Thyroid gland (tissue), 4 donors: Measurements from ENCODE around the gene AK2.

ENCODE experiments used
- POLR2A ChIP-seq, 2 donors: fragments of 450-650 bp; IDR thresholded peaks; one replicate each; pipeline ENCODE4 v1.6.1; 2017; ENCODE audit warnings: antibody characterized with exemption in 2 of 2, mild to moderate bottlenecking in 2 of 2, moderate library complexity in 1 of 2
- TF ChIP-seq, protein P1 (sequence below), 6 experiments: fragments of 200-600 bp in 3 of 6; fragments of 450-650 bp in 3 of 6; sonication (generic) in 3 of 6; IDR thresholded peaks; one replicate each; pipeline ENCODE4 v1.5.1; 2016 to 2019; ENCODE audit warnings: antibody characterized with exemption in 6 of 6, mild to moderate bottlenecking in 2 of 6, inconsistent platforms in 1 of 6, moderate library complexity in 1 of 6

DNA sequence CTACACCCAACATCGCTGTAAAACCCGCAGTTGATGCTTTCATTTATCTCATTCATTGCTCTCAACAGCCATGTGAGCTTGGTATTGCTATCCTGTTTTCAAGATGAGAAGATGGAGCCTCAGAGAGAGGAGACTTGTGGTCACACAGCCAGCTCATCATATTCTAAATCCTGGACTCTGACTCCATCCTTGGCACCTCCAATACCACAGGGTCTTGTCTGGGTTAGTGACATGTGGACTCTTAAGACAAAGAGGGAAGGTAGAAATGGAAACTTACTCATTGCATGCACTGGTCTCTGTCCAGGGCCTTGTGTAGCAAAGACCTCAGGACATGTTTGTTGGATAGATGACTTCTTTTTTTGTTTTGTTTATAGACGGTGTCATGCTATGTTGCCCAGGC lies 65.1 kb downstream of the AK2 start:
- TF ChIP-seq POLR2A (IDR thresholded peaks at IDR 0.05) = no peak
- TF ChIP-seq, protein P1, sequence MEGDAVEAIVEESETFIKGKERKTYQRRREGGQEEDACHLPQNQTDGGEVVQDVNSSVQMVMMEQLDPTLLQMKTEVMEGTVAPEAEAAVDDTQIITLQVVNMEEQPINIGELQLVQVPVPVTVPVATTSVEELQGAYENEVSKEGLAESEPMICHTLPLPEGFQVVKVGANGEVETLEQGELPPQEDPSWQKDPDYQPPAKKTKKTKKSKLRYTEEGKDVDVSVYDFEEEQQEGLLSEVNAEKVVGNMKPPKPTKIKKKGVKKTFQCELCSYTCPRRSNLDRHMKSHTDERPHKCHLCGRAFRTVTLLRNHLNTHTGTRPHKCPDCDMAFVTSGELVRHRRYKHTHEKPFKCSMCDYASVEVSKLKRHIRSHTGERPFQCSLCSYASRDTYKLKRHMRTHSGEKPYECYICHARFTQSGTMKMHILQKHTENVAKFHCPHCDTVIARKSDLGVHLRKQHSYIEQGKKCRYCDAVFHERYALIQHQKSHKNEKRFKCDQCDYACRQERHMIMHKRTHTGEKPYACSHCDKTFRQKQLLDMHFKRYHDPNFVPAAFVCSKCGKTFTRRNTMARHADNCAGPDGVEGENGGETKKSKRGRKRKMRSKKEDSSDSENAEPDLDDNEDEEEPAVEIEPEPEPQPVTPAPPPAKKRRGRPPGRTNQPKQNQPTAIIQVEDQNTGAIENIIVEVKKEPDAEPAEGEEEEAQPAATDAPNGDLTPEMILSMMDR (IDR thresholded peaks at IDR 0.05) = no peak
